Measurements from ENCODE around the gene RPS21.
"Not testable (repeated sequence)": the region's sequence is repeated elsewhere in the genome, so short reads cannot be mapped to it uniquely, and the experiment has no call there.

The RPS21 gene

GRCh38 chr20:62412194-62413024 is 25.5 kb downstream of the RPS21 start:
- DNase-seq: no peak

DNA sequence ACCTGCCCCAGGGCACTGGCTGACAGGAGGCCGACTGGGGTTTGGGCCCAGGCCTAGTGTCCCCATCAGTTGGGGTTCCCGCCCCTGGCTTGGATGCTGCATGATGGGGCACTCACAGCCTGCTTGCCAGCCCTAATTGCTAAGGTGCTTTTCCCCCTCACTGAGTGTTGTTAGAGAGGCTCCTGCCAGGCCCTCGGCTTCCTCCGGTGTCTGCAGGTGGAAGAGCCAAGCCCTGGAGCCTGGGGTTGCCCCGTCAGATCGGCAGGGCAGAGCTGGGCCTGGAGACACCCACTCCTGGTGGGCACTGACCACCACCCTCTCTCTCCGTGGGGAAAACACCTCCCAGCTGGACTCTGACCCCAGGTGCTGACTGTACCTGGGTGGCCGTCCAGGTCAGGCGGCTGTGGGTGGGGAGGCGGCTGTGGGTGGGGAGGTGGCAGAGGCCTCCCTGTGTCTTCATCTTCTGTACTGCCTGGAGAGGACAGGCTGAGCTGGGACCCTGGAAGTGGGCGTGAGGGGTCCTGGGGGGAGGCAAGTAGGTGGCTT is 26.2 kb downstream of the RPS21 start:
- DNase-seq: no peak

- DNase-seq: no peak
These were observed 27.1 kb downstream of the RPS21 start for GRCh38 chr20:62413896-62414481.

DNA sequence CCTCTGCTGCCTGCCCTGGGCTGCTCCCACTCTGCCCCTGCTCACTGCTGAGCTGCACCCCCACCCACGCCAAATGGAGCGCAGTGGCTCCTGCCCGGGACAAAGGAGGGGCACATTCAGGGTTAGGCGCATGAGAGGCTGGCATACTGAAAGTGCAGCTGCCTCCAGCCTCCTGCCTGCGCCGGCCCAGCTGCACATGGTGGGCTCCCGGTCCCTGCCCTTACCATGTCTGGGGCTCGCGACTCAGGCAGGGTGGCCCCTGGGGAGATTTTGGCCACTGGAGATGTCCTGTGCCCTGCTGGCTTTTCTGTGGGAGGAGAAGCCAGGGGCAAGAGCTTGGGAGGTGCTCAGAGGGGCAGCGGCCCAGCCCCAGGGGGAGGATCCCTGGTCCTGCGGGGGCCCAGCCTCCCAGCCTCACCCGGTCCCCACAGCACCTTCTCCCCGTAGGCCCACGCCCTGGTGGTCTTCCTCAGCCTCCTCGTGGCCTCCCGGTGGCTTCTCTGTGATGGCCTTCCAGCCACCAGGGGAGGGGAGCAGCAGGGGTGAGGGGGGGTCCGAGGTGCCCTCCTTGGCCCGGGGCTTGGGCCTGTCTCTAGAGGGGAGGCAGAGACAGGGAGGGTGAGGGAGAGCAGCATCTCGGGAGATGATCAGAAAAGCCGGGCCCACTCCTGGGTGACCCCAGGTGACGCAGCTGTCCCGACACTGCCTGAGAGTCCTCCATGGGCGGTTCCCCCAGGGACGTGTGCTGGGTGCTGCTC is 28.6 kb downstream of the RPS21 start:
- no peak for DNase-seq

DNA sequence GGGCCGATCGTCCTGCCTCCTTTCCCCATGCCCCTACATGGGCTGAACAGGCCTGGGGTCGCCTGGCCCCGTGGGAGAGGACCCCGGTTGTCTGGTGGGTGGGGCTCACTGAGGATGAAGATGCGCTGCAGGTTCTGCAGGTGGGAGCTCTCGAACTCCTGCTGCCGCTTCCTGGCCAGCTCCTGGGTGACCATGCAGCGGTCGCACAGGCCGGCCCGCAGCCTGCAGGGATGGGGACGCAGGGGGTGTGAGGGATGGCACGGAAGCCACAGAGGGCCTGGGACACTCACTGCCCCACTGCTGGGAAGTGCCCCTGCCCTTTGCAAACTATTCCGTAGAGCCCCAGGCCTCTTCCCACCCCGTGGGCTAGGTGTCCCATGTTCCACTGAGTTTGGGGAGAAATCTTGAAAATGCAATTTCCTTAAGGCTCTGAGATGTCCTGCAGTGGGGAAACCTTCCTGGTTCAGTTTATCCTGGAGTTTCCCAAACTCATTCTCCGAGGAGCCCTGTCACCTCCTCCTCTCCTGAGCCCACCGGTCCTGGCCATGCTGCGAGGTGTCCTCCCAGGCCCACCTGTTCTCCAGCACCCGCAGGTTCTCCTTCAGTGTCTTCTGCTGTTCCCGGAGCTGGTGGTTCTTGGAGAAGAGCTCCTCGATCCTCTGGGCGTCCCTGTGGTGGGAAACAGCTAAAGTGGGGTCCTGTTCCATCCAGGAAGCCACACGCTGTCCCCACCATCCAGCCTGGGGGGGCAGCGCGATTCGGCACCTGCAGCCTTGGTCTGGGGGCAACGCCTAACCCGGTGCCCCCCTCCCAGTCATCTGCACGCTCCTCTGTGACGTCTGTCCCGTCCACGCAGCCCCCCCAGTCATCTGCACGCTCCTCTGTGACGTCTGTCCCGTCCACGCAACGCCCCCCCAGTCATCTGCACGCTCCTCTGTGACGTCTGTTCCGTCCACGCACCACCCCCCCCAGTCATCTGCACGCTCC is 30.0 kb downstream of the RPS21 start:
- DNase-seq: no peak

- no peak for DNase-seq
These were observed 31.2 kb downstream of the RPS21 start for GRCh38 chr20:62417981-62418708.

DNA sequence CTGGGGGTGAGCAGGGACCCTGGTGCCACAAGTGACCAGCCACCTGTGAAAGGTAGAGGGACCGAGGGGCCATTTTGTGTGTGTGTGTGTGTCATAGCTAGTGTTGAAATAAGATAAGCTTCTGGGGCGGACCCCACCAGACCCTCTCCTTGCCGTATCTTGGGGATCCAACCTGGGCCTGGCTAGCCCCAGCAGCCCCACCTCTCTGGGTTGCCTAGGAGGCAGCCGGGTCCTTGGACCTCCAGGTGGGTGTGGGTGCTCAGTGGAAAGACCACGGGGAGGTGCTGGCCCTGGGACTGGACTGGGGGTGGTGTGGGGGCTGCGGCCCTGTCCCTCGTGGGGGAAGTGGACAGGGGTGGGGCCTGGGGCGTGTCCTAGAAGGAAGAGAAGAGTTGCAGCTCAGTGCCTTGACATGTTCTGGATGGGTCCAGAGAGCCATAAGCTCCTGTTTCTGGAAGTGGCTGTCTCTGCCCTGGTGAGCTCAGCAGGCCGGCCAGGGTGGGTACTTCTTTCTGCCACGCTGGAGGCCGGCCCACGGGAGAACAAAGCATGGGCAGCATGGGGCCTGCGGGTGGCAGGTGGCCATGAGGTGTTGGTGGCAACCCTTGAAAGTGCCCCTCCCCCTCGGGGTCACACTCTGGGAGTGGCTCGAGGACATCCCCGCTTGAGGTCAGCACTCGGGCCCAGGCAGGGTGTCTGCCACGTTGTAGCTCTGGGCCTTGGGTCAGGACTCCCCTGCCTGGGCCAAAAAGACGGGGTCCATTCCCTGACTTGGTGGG is 32.0 kb downstream of the RPS21 start:
- no peak for DNase-seq

DNA sequence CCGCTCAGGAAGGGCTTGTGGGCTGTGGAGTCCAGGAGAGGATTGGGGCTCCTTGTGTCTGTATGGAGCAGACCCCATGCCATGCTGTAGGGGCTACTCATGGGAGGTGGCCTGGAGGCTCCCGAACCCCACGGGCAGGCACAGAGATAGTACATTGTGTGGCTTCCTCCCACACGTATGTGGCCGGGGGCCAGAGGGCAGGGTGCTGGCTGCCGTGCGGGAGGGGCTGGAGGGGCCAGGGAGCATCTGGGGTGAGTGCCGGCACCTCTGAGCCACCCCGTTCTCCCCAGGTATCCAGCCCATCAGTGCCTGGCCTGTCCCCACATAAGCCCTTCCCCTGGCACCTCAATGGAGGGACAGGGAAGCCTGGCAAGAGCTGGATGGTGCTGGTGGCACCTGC is 32.9 kb downstream of the RPS21 start:
- no peak for DNase-seq

GRCh38 chr20:62420846-62421715 is 34.2 kb downstream of the RPS21 start:
- no peak for DNase-seq

- DNase-seq: no peak
These were observed 34.8 kb downstream of the RPS21 start for GRCh38 chr20:62421716-62421990.

- DNase-seq: no peak
These were observed 35.9 kb downstream of the RPS21 start for GRCh38 chr20:62422636-62423325.

DNA sequence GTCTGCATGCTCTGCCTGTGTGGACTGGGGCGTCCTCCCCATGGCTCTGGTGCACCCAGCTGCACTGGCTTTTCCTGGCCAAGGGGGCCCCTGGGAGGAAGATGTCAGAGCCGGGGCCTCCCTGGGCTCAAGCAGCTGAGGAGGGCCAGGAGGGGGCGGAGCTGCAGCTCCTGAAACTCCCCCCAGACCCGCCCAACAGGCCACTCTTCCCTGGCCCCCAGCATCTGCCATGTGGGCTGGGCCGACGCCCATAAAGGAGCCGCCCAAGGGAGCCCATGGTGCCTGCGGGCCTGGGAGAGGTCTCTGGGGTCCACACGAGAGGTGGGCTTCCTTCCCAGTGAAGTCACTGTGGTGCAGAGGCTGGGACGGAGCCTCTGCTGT is 36.4 kb downstream of the RPS21 start:
- no peak for DNase-seq

GRCh38 chr20:62424249-62425107 is 37.6 kb downstream of the RPS21 start:
- no peak for DNase-seq

DNA sequence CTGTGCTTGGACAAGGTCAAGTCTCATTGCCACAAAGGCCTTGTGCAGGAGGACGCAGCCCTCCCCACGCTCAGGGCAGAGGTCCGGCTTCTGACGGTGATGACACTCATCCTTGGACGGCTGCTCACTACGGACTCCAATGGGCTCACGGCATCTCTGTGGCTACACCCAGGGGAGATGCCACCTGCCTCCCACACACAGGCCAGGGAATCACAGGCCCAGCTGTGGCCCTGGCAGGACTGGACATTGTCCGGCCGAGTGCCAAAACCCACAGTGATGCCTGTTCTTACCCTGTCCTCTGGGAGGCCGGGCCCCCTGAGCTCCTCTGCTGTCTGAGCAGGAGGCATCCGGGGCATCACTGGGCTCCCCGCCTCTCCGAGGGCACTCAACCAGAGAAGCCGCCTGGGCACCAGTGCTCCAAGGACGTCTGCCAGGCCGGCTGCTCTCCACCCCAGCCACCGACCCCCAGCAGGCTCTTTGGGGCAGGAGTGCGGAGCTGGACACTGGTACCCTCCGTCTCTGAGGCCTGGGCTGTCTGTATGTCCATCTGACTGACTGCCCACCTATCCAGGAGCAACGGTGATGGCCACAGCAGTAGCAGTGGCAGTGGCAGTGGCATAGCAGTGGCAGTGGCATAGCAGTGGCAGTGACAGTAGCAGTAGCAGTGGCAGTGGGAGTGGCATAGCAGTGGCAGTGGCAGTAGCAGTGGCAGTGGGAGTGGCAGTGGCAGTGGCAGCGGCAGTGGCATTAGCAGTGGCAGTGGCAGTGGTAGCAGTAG is 38.6 kb downstream of the RPS21 start:
- DNase-seq: no peak

DNA sequence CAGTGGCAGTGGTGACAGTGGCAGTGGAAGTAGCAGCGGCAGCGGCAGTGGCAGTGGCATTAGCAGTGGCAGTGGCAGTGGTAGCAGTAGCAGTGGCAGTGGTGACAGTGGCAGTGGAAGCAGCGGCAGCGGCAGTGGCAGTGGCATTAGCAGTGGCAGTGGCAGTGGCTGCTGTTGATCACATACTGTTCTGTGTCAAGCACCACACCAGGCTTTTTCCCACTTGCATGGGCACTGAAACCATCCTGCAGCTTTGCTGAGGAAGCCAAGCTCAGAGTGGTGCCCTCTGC is 39.1 kb downstream of the RPS21 start:
- DNase-seq: not testable (repeated sequence)

GRCh38 chr20:62426699-62427131 is 39.8 kb downstream of the RPS21 start:
- no peak for DNase-seq

DNA sequence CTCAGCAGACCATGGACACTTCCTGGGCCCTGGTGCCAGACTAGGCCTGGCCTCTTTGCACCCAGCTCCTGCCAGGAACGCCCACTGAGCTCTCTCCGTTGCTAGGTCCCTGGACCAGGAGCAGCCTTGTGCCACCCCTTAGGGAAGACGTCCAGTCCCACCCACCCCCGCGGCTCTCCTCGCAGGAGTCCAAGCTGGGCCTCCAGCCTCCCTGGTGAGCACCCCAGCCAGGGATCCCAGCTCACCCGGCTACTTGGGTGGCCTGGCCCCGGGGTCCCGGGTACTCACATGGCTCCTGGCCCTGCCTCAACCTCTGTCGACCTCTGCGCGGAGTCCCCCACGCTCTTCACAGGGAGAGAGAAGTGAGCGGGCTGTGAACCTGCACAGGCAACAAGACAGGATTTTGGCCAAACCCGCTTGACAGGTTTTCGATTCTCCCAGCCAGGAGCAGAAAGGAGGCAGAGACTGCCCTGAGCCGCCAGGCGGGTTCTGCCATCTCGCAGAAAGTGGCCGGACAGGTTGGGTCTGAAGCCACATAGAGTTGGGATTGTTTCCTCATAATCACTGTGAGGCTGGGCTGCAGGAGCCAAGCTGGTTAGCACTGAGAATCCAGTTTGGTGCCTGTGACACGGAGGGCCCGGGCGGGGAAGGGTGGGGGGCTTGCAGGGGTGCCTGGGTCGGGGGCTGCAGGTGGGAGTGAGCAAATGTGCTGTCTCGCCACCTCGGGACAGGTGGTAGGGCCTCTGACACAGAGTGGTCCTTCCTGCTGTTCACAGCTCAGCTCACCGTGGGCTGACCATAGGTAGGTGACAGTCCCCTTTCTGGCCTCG is 40.5 kb downstream of the RPS21 start, which contains the start of gene RBBP8NL:
RBBP8NL (minus strand) TSS at position 368 of the 830 bp plus-strand sequence. CDS start 7,892 bp downstream, outside the sequence.
- no peak for DNase-seq

All from stimulated activated CD4-positive, alpha-beta T cell treated with anti-CD3 and anti-CD28 coated beads, Interleukin-4, amount 100 ng/mL, for 1 hour (primary cell).